B cell (primary cell): ENCODE measurements around the gene GPATCH3. TPM values are rescaled to one million over a fixed set of nuclear protein-coding genes. Genes with fewer than 3 reads are reported as not detected.

Experiments used
- ATAC-seq: fragments of 200-7000 bp; cut with Tn5 transposase; one replicate; pipeline ENCODE4 v1.10.0; 2021; ENCODE audit warnings: low read depth, mild to moderate bottlenecking, moderate number of reproducible peaks, moderate library complexity
- CTCF ChIA-PET: fragments of 350-600 bp; sonication (Branson Sonifier 250); formaldehyde crosslinking; loops from one replicate; lab custom pipeline; 2021; ENCODE audit warnings: antibody characterized with exemption, inconsistent platforms; lab: Charles Lee
- POLR2A ChIA-PET: fragments of 350-600 bp; sonication (Branson Sonifier 250); formaldehyde crosslinking; loops from one replicate; lab custom pipeline; 2021; ENCODE audit warnings: antibody characterized with exemption; lab: Charles Lee
- DNase-seq: peaks from one replicate; pipeline ENCODE4 v3.0.0; 2013
- H2AFZ ChIP-seq: 2 replicates; pipeline ENCODE4 v1.6.1; 2012; ENCODE audit warnings: mild to moderate bottlenecking, low read depth, low read length; ENCODE audit not compliant: insufficient read depth, poor library complexity, severe bottlenecking
- H3K27ac ChIP-seq, 2 donors: 1 replicate in 1 of 2; 2 replicates in 1 of 2; pipeline ENCODE4 v1.5.1; 2012 to 2013; ENCODE audit warnings: low read length in 2 of 2, mild to moderate bottlenecking in 2 of 2, moderate library complexity in 1 of 2
- H3K27me3 ChIP-seq, 4 experiments: fragments of 200-600 bp in 1 of 4; sonication (generic) in 1 of 4; replicated peaks in 1 of 4; 1 replicate in 2 of 4; 2 replicates in 2 of 4; pipeline versions ENCODE4 v1.6.1 to v1.7.0; 2013 to 2016; ENCODE audit warnings: low read length in 3 of 4, mild to moderate bottlenecking in 2 of 4, mixed read lengths in 1 of 4, moderate library complexity in 1 of 4; ENCODE audit not compliant: insufficient read depth in 4 of 4, control insufficient read depth in 3 of 4; ENCODE audit errors: control extremely low read depth in 1 of 4
- H3K36me3 ChIP-seq, 2 experiments: replicated peaks in 1 of 2; 1 replicate in 1 of 2; 2 replicates in 1 of 2; pipeline versions ENCODE4 v1.6.1 to v1.7.1; 2013; ENCODE audit warnings: low read length in 1 of 2; ENCODE audit not compliant: insufficient read depth in 2 of 2, control insufficient read depth in 1 of 2; ENCODE audit errors: control extremely low read depth in 1 of 2, extremely low read depth in 1 of 2
- H3K4me1 ChIP-seq, 2 donors: fragments of 200-600 bp in 1 of 2; sonication (generic) in 1 of 2; 1 replicate in 1 of 2; 2 replicates in 1 of 2; pipeline versions ENCODE4 v1.5.1 to v1.6.1; 2013 to 2017; ENCODE audit warnings: low read length in 2 of 2; ENCODE audit not compliant: control insufficient read depth in 2 of 2, insufficient read depth in 2 of 2
- H3K4me2 ChIP-seq: replicated peaks from 2 replicates; pipeline ENCODE3; 2012; ENCODE audit warnings: mild to moderate bottlenecking, low read depth, low read length; ENCODE audit not compliant: poor library complexity, severe bottlenecking
- H3K4me3 ChIP-seq, 5 experiments: fragments of 200-600 bp in 1 of 5; sonication (generic) in 1 of 5; 1 replicate in 3 of 5; 2 replicates in 2 of 5; pipeline versions ENCODE4 v1.5.1 to v1.7.0; 2011 to 2016; ENCODE audit warnings: low read length in 4 of 5, mild to moderate bottlenecking in 4 of 5, low read depth in 2 of 5, control low read depth in 1 of 5, moderate library complexity in 1 of 5; ENCODE audit not compliant: insufficient read depth in 1 of 5; ENCODE audit errors: control extremely low read depth in 1 of 5, extremely low read depth in 1 of 5
- H3K79me2 ChIP-seq: fragments of 200-600 bp; sonication (generic); one replicate; pipeline ENCODE4 v1.6.0; 2016; ENCODE audit warnings: low read length; ENCODE audit not compliant: control insufficient read depth, insufficient read depth
- H3K9ac ChIP-seq: fragments of 200-600 bp; sonication (generic); 2 replicates; pipeline ENCODE4 v1.6.1; 2017; ENCODE audit warnings: mild to moderate bottlenecking, low read length, moderate library complexity
- H3K9me3 ChIP-seq, 3 donors: one replicate each; pipeline versions ENCODE4 v1.6.1 to v1.7.1; 2013; ENCODE audit warnings: low read length in 2 of 3; ENCODE audit not compliant: control insufficient read depth in 2 of 3, insufficient read depth in 1 of 3; ENCODE audit errors: control extremely low read depth in 1 of 3
- H4K20me1 ChIP-seq: 2 replicates; pipeline ENCODE4 v1.6.0; 2012; ENCODE audit warnings: mild to moderate bottlenecking, low read length; ENCODE audit not compliant: insufficient read depth, control insufficient read depth, poor library complexity, severe bottlenecking
- H3K27ac Mint-ChIP-seq: one replicate; pipeline ENCODE4 v1.8.0; 2021; ENCODE audit warnings: mixed read lengths
- H3K27me3 Mint-ChIP-seq: one replicate; pipeline ENCODE4 v1.8.0; 2021; ENCODE audit warnings: mixed read lengths
- H3K4me1 Mint-ChIP-seq: one replicate; pipeline ENCODE4 v1.8.0; 2021; ENCODE audit warnings: mixed read lengths
- H3K4me3 Mint-ChIP-seq: one replicate; pipeline ENCODE4 v1.8.0; 2021; ENCODE audit warnings: mixed read lengths
- H3K9me3 Mint-ChIP-seq: one replicate; pipeline ENCODE4 v1.8.0; 2022; ENCODE audit warnings: mixed read lengths; ENCODE audit not compliant: insufficient read depth
- CTCF ChIP-seq: fragments of 200-600 bp; IDR thresholded peaks from one replicate; pipeline ENCODE4 v1.8.0; 2022; ENCODE audit warnings: antibody characterized with exemption, mild to moderate bottlenecking
- EZH2 ChIP-seq: IDR thresholded peaks from 2 replicates; pipeline ENCODE4 v1.6.1; 2012; ENCODE audit warnings: borderline replicate concordance, low read depth, mild to moderate bottlenecking, moderate library complexity, low read length; ENCODE audit not compliant: insufficient read depth, poor library complexity, severe bottlenecking
- WGBS: methylation state at CpG from one replicate; pipeline ENCODE4 v1.1.5; 2013; ENCODE audit warnings: missing lambda C conversion rate; ENCODE audit not compliant: insufficient coverage; 5-methylcytosine and 5-hydroxymethylcytosine counted together
- intact Hi-C: fragments of 100-400 bp; cut with micrococcal nuclease; formaldehyde crosslinking; loops from one replicate; pipeline ENCODE4 v1.10.0; 2022
- polyA plus RNA-seq: library from polyadenylated mRNA; depleted of rRNA; stranded (reverse); fragments of >200 nt; gene quantifications from 2 replicates; pipeline ENCODE4 v1.2.3, GENCODE V29; 2012
- total RNA-seq, 2 donors: library from RNA; stranded (reverse); fragments of 120-200 nt in 1 of 2; gene quantifications; 1 replicate in 1 of 2; 2 replicates in 1 of 2; pipeline versions ENCODE4 v1.2.3 to v1.2.4, GENCODE V29; 2013 to 2022

GPATCH3 gene
- total and polyA plus RNA-seq, 2 donors (not counting 1 experiment from before 2014, with no cell fraction given) = 9.2 to 21.9 TPM

GRCh38 chr1:26879793-26880192 lies 20.5 kb downstream of the GPATCH3 start:
- Histone ChIP-seq H4K20me1 (peaks cover 16% of the 10 kb centered on the region), H3K4me2 (no peak overlapping the region), H3K27me3 (no peaks in the 10 kb centered on the region), H2AFZ (no peak overlapping the region), H3K4me3 (no peak overlapping the region), H3K27ac (no peak overlapping the region), H3K36me3 (peaks cover 23 to 70% of the 10 kb centered on the region in 2 experiments), H3K9me3 (no peaks in the 10 kb centered on the region), H3K9ac (no peak overlapping the region), H3K4me1 (peaks cover 0 to 3% of the 10 kb centered on the region in 2 donors), H3K79me2 (peaks cover 24% of the 10 kb centered on the region)
- ATAC-seq (no peak), DNase-seq (no peak)
- Mint-ChIP-seq H3K27me3 (no peaks in the 10 kb centered on the region), H3K4me3 (no peak overlapping the region), H3K4me1 (peaks cover 3% of the 10 kb centered on the region), H3K9me3 (no peaks in the 10 kb centered on the region), H3K27ac (no peak overlapping the region)
- TF ChIP-seq EZH2 (no peak), CTCF (no peak)
- 100% methylated on average over 2 of the region's 4 CpGs for WGBS
- ChIA-PET CTCF (interaction anchor here (0.6 to 7.3 kb wide), 11 partner anchors 13 to 657 kb away, joined by 3 to 79 read pairs (median 11); no protein-coding TSS in a partner anchor), POLR2A (no interaction called here)
- intact Hi-C loops = loop anchor here (2.0 kb wide), 1 partner anchor 59 kb away; no protein-coding TSS in a partner anchor

- Histone ChIP-seq H3K27me3 (no peaks in the 10 kb centered on the region), H4K20me1 (peaks cover 12% of the 10 kb centered on the region), H3K79me2 (peaks cover 4% of the 10 kb centered on the region), H3K4me2 (no peak overlapping the region), H3K4me3 (no peak overlapping the region), H3K27ac (no peak overlapping the region), H2AFZ (no peak overlapping the region), H3K9me3 (no peaks in the 10 kb centered on the region), H3K4me1 (peaks cover 0 to 3% of the 10 kb centered on the region in 2 donors), H3K9ac (no peak overlapping the region), H3K36me3 (peaks cover 14 to 46% of the 10 kb centered on the region in 2 experiments)
- WGBS = no CpG with 5 or more reads among the region's 2 CpGs
- ATAC-seq (no peak), DNase-seq (no peak)
- intact Hi-C loops = no loop called here
- Mint-ChIP-seq H3K4me1 (peaks cover 3% of the 10 kb centered on the region), H3K4me3 (no peak overlapping the region), H3K9me3 (no peaks in the 10 kb centered on the region), H3K27ac (no peak overlapping the region), H3K27me3 (no peaks in the 10 kb centered on the region)
- TF ChIP-seq CTCF (no peak), EZH2 (no peak)
- CTCF ChIA-PET = interaction anchor here (0.6 to 7.3 kb wide), 10 partner anchors 10 to 275 kb away, joined by 3 to 79 read pairs (median 10); no protein-coding TSS in a partner anchor
- POLR2A ChIA-PET = no interaction called here
Measured at GRCh38 chr1:26877326-26877725, 22.9 kb downstream of the GPATCH3 start.
